ENCODE measurements around the gene SLC46A1. TPM values are rescaled to one million over a fixed set of nuclear protein-coding genes. Genes with fewer than 3 reads are reported as not detected.

SLC46A1 gene
- total and polyA plus RNA-seq, 2 of the 8 experiments (the other 6 are each of a cell fraction or from before 2014, with no cell fraction given): 5.3 to 8.7 TPM

- TF ChIP-seq CHD7 (IDR thresholded peaks at IDR 0.05; ENCODE audit: insufficient replicate concordance, low read length) (no peak), BACH1 (IDR thresholded peaks at IDR 0.05; ENCODE audit: low read length) (no peak), PHF8 (conservative IDR thresholded peaks at IDR 0.05; ENCODE audit: low read depth, low read length) (no peak), GABPA (IDR thresholded peaks at IDR 0.05; ENCODE audit: borderline replicate concordance, insufficient read depth, low read length) (no peak), TAF7 (optimal IDR thresholded peaks at IDR 0.05; ENCODE audit: borderline replicate concordance, low read depth, low read length) (no peak), USF2 (IDR thresholded peaks at IDR 0.05; ENCODE audit: low read length) (no peak), CEBPB (IDR thresholded peaks at IDR 0.05; ENCODE audit: low read depth, low read length) (no peak), KDM5A (IDR thresholded peaks at IDR 0.05; ENCODE audit: low read length) (no peak), KDM1A (IDR thresholded peaks at IDR 0.05; ENCODE audit: borderline replicate concordance, low read length) (no peak), RXRA (IDR thresholded peaks at IDR 0.05; ENCODE audit: insufficient read depth, low read depth, low read length) (no peak), CHD2 (IDR thresholded peaks at IDR 0.05; ENCODE audit: low read length) (no peak)
Observed at GRCh38 chr17:28370744-28371103, 35.3 kb downstream of the SLC46A1 start (continued).
